Stomach smooth muscle (tissue), 2 donors: ENCODE measurements around the gene FYN.

ENCODE experiments used
- H3K27ac ChIP-seq: one replicate; pipeline ENCODE4 v1.7.0; 2013; ENCODE audit warnings: mild to moderate bottlenecking, low read length, inconsistent platforms
- H3K27me3 ChIP-seq, 2 donors: one replicate each; pipeline ENCODE4 v1.7.0; 2013; ENCODE audit warnings: low read length in 2 of 2; ENCODE audit not compliant: insufficient read depth in 2 of 2, control insufficient read depth in 1 of 2
- H3K36me3 ChIP-seq, 2 donors: one replicate each; pipeline ENCODE4 v1.7.0; 2013; ENCODE audit warnings: low read length in 2 of 2; ENCODE audit not compliant: control insufficient read depth in 2 of 2, insufficient read depth in 2 of 2
- H3K4me1 ChIP-seq: one replicate; pipeline ENCODE4 v1.7.0; 2013; ENCODE audit warnings: low read length; ENCODE audit not compliant: control insufficient read depth, insufficient read depth
- H3K4me3 ChIP-seq, 2 donors: one replicate each; pipeline ENCODE4 v1.7.0; 2013; ENCODE audit warnings: low read length in 2 of 2
- H3K9ac ChIP-seq, 2 donors: one replicate each; pipeline ENCODE4 v1.7.0; 2013; ENCODE audit warnings: low read length in 2 of 2, mild to moderate bottlenecking in 1 of 2
- H3K9me3 ChIP-seq, 2 donors: one replicate each; pipeline ENCODE4 v1.7.0; 2013; ENCODE audit warnings: low read length in 2 of 2; ENCODE audit not compliant: control insufficient read depth in 2 of 2
- donor health status: healthy.
- donor health status: Pancreatic carcinoma.

Gene FYN

DNA sequence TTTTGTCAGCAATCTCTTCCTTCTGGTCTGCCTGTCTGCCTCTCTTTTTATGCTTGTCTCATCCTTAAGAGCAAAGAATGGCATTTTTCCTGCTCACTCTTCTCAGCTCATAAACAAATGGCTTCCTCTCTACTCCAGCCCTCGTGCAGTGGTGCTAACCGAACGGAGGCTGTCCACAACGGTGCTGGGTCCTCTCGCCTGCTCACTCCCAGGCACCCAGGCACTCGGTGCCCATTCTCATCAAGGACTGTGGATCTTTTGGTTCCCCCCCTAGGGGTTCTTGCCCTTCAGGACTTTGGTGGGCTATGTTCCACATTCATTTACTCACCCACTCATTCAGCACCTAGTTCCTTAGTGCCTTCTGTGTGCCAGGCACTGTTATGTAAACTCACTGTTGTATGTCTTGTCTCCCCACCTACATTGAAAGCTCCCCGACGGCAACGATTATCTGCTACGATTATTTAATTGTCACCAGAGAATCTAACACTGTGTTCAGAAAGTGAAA, 113.9 kb downstream of the FYN start:
- H3K4me3 ChIP-seq = peak overlapping the region; percentile 68 to 73
- H3K36me3 ChIP-seq = no peaks in the 10 kb centered on the region
- no peaks in the 10 kb centered on the region for H3K9me3 ChIP-seq
- no peaks in the 10 kb centered on the region for H3K27me3 ChIP-seq
- peak overlapping the region; percentile 48 to 80 for H3K9ac ChIP-seq
- H3K4me1 ChIP-seq = peaks cover 33% of the 10 kb centered on the region
- H3K27ac ChIP-seq = peak overlapping the region; percentile 90

DNA sequence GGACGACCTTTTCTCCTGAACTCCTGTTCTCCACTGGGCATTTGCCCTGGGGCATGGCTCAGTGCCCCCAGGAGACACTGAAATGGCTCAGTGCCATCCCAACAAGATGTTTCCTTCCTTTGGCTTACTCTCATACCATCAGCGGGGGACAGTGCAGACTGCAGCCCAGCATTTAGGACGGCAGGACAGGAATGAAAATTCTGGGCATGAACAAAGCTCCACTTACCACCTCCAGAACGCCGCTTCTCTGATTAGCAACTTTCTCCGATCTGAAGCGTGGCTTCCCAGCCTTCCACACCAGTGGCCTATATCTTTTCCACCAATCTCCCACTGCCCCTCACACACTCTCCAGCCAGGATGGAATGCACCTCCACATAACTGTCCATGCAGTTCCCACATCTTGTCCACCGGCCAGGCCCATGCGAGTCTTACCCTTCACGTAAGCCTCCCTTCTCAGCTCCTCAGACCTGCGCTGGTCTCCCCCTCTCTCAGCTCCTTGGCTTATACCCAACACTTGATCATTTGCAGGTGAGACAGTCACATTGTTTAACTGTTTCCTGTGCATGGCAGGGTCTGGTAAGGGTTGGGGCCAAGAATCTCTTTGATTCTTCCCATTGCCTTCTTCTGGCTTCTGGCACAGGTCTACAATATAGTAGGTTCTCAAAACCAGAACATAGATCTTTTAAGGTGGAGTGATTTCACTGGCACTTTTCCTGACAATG, 114.5 kb downstream of the FYN start:
- H3K36me3 ChIP-seq = no peaks in the 10 kb centered on the region
- no peaks in the 10 kb centered on the region for H3K27me3 ChIP-seq
- no peaks in the 10 kb centered on the region for H3K9me3 ChIP-seq
- peak overlapping the region in 1 of 2 donors; percentile 80 for H3K9ac ChIP-seq
- H3K4me1 ChIP-seq = peaks cover 33% of the 10 kb centered on the region
- peak overlapping the region; percentile 90 for H3K27ac ChIP-seq
- peak overlapping the region; percentile 68 to 73 for H3K4me3 ChIP-seq

DNA sequence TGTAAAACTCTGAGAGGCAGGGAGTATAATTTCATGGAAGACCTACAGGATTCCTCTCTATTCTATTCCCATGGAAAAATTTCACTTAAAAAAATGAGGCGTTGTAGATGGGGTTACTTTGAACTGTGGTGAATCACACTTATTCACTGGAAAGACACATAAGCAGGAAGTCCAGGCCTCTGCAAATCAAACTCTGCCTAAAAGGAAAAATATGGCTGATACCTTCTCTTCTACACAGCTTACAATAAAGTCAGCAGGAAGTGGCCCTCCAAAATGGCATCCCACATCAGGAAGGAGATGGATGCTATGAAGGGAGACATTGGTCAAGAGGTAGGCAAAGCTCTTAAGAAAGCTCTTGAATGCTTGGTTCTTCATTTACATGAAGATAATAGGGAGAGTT, 115.9 kb downstream of the FYN start:
- H3K27ac ChIP-seq = no peak overlapping the region
- no peaks in the 10 kb centered on the region for H3K27me3 ChIP-seq
- no peaks in the 10 kb centered on the region for H3K9me3 ChIP-seq
- no peak overlapping the region for H3K9ac ChIP-seq
- H3K36me3 ChIP-seq = no peaks in the 10 kb centered on the region
- no peak overlapping the region for H3K4me3 ChIP-seq
- peaks cover 30% of the 10 kb centered on the region for H3K4me1 ChIP-seq

DNA sequence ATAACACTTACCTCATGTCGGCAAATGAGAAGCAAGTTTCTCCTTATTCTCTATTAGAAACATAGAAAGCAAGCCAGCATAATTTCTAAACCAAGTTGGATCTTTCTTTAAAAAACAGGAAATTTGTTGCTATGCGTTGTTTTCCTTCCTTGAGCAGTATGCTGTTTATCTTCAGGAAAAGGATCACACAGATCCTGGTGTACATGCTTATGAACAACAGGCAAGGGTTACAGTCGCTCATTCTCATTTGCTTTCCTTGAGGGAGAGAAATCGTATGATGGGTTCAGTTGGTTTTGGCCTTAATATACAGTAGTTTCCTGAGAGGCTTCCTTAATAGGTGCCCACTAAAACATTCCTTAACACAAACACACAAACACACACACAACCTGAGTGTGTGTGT, 118.8 kb downstream of the FYN start:
- no peaks in the 10 kb centered on the region for H3K9me3 ChIP-seq
- no peak overlapping the region for H3K27ac ChIP-seq
- H3K36me3 ChIP-seq = no peaks in the 10 kb centered on the region
- H3K4me1 ChIP-seq = peaks cover 6% of the 10 kb centered on the region
- no peak overlapping the region for H3K4me3 ChIP-seq
- H3K9ac ChIP-seq = no peak overlapping the region
- H3K27me3 ChIP-seq = no peaks in the 10 kb centered on the region

DNA sequence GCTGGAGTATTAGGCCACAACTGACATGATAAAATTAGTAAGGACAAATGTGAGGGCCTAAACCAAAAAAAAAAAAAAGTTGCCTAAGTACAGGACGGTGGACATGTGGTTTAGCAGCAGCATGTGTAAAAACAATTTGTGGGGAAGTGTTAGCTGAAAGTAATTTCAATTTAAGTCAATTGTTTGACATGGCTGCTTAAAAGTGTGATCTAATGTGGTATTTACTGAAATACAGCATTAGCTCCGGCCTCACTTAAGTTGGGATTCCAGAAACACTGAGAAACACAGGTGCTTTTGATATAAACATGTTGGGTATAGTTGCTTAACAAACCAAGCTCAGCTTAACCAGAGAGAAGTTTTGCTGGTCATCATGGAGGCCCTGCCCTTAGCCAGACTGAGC, 119.7 kb downstream of the FYN start:
- no peaks in the 10 kb centered on the region for H3K9me3 ChIP-seq
- H3K27ac ChIP-seq = no peak overlapping the region
- no peaks in the 10 kb centered on the region for H3K36me3 ChIP-seq
- no peaks in the 10 kb centered on the region for H3K27me3 ChIP-seq
- H3K9ac ChIP-seq = no peak overlapping the region
- no peak overlapping the region for H3K4me3 ChIP-seq
- no peaks in the 10 kb centered on the region for H3K4me1 ChIP-seq

DNA sequence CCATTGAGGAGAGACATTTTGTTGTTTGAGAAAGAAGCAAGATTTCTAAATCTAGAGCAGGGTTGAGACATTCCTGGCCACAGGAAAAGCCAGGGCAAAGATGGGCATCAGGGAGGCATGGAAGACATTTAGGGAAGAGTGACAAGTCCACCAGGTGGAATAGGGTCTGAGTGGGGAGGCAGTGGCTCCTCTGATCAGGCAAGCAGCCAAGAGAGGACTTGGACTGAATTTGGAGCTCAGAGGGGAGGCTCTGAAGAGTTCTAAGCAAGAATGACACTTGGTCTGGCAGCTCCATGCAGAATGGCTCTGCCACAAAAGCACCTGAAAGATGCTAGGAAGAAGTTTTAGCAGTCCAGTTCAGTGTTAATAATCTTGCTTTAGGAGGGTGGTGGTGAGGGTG, 120.8 kb downstream of the FYN start:
- H3K9me3 ChIP-seq = no peaks in the 10 kb centered on the region
- no peaks in the 10 kb centered on the region for H3K36me3 ChIP-seq
- H3K27me3 ChIP-seq = no peaks in the 10 kb centered on the region
- no peak overlapping the region for H3K9ac ChIP-seq
- no peaks in the 10 kb centered on the region for H3K4me1 ChIP-seq
- H3K4me3 ChIP-seq = no peak overlapping the region
- H3K27ac ChIP-seq = no peak overlapping the region

DNA sequence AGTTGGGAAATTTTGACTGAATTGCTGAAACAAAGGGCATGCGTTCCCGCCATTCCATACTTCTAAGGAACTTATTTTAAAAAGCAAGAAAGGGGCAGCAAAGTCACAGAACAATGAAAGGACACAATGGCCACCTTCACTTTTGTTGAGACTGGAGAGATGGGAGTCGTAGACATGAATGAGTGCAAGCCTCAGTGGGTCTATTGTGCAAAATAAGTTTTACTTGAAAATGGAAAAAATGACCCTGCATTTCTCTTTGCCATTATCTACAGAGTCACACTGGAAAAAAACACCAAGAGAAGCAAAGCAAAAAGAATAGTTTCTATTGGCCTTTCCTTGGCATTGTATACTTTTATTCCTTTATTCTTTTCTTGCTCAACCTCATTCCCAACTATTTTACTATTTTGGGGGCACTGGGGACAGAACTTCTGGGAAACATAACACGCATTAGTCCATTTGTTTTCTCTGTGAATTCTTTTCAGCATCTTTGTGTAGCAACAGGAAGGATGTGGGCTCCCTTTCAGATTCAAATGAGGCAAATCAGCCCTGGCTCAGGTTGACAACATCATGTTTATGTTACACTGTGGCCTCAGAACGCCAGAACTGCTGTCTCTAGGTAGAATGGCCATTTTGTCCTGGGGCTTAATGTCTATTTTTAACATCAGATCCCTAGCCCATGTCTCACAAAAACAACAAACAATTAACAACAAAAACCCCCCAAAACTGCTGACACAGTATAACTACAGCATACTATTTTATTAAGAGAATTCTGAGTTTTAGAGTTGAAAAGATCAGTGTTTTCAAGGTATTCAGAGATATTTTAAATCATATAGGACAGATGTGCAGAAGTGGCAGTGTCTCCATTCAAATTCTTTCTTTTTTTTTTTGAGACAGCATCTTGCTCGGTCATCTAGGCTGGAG, 122.2 kb downstream of the FYN start:
- no peaks in the 10 kb centered on the region for H3K4me1 ChIP-seq
- H3K36me3 ChIP-seq = no peaks in the 10 kb centered on the region
- H3K27ac ChIP-seq = no peak overlapping the region
- H3K4me3 ChIP-seq = no peak overlapping the region
- no peaks in the 10 kb centered on the region for H3K27me3 ChIP-seq
- H3K9me3 ChIP-seq = no peaks in the 10 kb centered on the region
- H3K9ac ChIP-seq = no peak overlapping the region

DNA sequence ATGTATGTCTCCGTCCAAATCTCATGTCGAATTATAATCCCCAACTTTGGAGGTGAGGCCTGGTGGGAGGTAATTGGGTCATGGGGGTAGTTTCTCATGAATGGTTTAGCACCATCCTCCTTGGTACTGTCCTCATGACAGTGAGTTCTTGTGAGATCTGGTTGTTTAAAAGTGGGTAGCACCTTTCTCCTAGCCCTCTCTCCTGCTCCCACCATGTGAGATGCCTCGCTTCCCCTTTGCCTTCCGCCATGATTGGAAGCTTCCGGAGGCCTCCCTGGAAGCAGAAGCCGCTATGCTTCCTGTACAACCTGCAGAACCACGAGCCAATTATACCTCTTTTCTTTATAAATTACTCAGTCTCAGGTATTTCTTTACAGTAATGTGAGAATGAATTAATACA, 123.1 kb downstream of the FYN start:
- Histone ChIP-seq H3K9ac (no peak overlapping the region), H3K36me3 (no peaks in the 10 kb centered on the region), H3K4me3 (no peak overlapping the region), H3K27ac (no peak overlapping the region), H3K4me1 (no peaks in the 10 kb centered on the region), H3K9me3 (no peaks in the 10 kb centered on the region), H3K27me3 (no peaks in the 10 kb centered on the region)

DNA sequence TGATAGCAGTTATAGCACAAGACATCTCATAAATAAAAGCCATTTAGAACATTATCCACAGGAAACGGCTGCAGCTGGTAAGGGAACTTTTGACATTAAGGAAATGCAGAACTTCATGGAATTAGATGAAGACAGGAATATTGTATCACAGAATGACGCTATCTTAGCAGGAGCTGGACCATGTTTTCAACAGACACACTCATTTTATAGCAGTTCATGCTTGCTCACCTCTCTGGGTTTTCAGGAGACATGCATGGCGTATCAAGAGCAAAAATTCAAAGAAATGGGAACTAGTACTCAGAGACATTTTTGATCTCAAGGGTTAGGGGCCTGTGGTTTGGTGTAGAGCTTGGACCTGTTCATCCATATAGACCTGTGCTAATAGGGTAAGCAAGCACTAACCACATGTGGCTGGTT, 125.0 kb downstream of the FYN start:
- Histone ChIP-seq H3K27ac (no peak overlapping the region), H3K27me3 (no peaks in the 10 kb centered on the region), H3K4me1 (peaks cover 11% of the 10 kb centered on the region)

DNA sequence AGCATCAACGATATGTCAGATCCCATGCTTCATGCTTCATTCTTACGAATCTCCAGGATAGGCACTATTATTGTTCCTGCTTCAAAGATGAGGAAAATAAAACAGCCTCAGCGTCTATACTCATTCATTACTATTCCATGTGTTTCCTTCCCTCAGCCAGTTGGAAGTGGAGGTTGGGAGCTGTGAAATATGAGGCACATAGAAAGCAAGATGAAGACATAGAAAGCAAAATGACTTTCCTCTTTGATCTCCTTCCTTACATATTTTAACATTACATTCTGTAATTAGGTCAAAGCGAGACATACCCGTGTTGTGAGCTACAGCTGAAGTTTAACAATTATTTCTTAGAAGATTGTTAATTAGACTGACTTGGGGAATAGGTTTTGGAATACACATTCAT, 125.4 kb downstream of the FYN start:
- H3K27me3 ChIP-seq = no peaks in the 10 kb centered on the region
- peaks cover 12% of the 10 kb centered on the region for H3K4me1 ChIP-seq
- H3K9me3 ChIP-seq = no peaks in the 10 kb centered on the region
- H3K9ac ChIP-seq = no peak overlapping the region
- no peaks in the 10 kb centered on the region for H3K36me3 ChIP-seq
- no peak overlapping the region for H3K27ac ChIP-seq
- H3K4me3 ChIP-seq = no peak overlapping the region

More for the DNA sequence above, 125.0 kb downstream of the FYN start:
- Histone ChIP-seq H3K9me3 (no peaks in the 10 kb centered on the region), H3K36me3 (no peaks in the 10 kb centered on the region), H3K9ac (no peak overlapping the region), H3K4me3 (no peak overlapping the region)
